DMS53 (cell line): ENCODE data around the gene CLIC1.

ENCODE experiments used
- DNase-seq: peaks from one replicate; lab custom pipeline; 2025; lab: John Stamatoyannopoulos, UW

Gene CLIC1

GRCh38 chr6:31768363-31769257 lies 32.3 kb upstream of the CLIC1 start:
- no peak for DNase-seq

GRCh38 chr6:31767096-31767645 lies 30.8 kb upstream of the CLIC1 start:
- DNase-seq = no peak

GRCh38 chr6:31765910-31766794 lies 29.8 kb upstream of the CLIC1 start:
- DNase-seq = peak; percentile 80

- DNase-seq = no peak
Observed at GRCh38 chr6:31765559-31765909, 29.2 kb upstream of the CLIC1 start.

- DNase-seq = no peak
Observed at GRCh38 chr6:31764198-31764597, 27.9 kb upstream of the CLIC1 start.

- no peak for DNase-seq
Observed at GRCh38 chr6:31763619-31763940, 27.2 kb upstream of the CLIC1 start.

GRCh38 chr6:31762878-31763618 lies 26.7 kb upstream of the CLIC1 start:
- no peak for DNase-seq

GRCh38 chr6:31762356-31762755 lies 26.0 kb upstream of the CLIC1 start, which contains the start of gene SAPCD1:
Gene SAPCD1 (plus strand): TSS chr6:31762656. CDS start chr6:31763055, 399 bp downstream.
- no peak for DNase-seq

- no peak for DNase-seq
Observed at GRCh38 chr6:31761343-31761742, 25.0 kb upstream of the CLIC1 start.

GRCh38 chr6:31760790-31761189 lies 24.5 kb upstream of the CLIC1 start:
- DNase-seq = no peak

- DNase-seq = no peak
Observed at GRCh38 chr6:31758281-31758680, 22.0 kb upstream of the CLIC1 start.

GRCh38 chr6:31752739-31753319 lies 16.5 kb upstream of the CLIC1 start:
- no peak for DNase-seq

- DNase-seq = no peak
Observed at GRCh38 chr6:31750411-31751022, 14.2 kb upstream of the CLIC1 start.

- DNase-seq = peak; percentile 81
Observed at GRCh38 chr6:31749301-31750036, 13.1 kb upstream of the CLIC1 start.

- DNase-seq = no peak
Observed at GRCh38 chr6:31744422-31744821, 8.1 kb upstream of the CLIC1 start.

GRCh38 chr6:31742894-31743293 lies 6.6 kb upstream of the CLIC1 start:
- no peak for DNase-seq

- DNase-seq = no peak
Observed at GRCh38 chr6:31741815-31742214, 5.5 kb upstream of the CLIC1 start.

- no peak for DNase-seq
Observed at GRCh38 chr6:31740397-31741223, 4.3 kb upstream of the CLIC1 start.

- DNase-seq = peak; percentile 100
Observed at GRCh38 chr6:31739639-31740396, 3.5 kb upstream of the CLIC1 start, which contains the start of gene MSH5. Gene MSH5 (plus strand): TSS chr6:31740005. CDS start chr6:31740467, 462 bp downstream.
